ENCODE results near the gene ADCY5. TPM values are rescaled to one million over a fixed set of nuclear protein-coding genes. Genes with fewer than 3 reads are reported as not detected.

Gene ADCY5
- total RNA-seq, 4 donors from 2014 or later: 119 to 251 (median 185) TPM

DNA sequence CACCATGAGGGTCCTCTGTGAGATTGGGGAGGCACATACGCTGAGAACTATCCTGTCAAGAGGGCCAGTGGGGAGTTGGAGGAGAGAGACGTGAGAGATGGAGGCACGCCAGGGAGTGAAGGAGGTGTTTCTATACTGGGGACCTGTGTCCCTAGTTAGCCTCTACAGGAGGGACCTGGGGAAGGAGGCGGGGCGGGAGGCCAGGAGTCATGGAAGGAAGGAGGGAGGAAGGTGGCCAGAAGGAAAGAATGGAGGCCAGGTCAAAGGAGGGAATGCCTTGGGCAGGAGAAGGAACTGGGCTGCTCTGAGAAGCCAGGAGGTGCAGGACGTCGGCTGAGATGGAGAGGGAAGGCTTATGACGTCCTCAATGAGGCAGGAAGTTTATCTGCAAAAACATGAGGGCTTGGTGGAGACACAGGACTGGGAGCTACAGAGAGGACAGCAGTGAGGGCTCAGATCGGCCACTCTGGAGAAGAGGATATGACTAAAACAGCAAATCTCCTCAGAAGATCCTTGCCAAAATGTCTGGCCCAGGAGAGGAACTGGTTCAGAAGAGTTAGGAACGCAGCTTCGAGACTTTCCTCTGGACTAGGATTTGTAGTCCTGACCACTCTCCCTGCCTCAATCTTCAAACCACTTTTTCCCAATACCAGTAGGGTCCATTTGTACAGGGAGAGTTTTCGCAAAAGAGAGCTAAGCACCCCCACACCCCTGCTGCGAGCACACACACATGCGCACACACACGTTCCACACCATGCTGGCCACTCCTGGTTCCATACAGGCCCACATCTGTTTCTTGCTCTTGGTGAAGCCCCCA is 59.9 kb downstream of the ADCY5 start:
- H3K4me3 ChIP-seq: no peak overlapping the region
- H3K36me3 ChIP-seq: no peaks in the 10 kb centered on the region
- H3K27me3 ChIP-seq: no peaks in the 10 kb centered on the region
- peak overlapping the region; percentile 92 to 99 (median 92) for H3K27ac ChIP-seq
- peaks cover 33 to 100% (median 56%) of the 10 kb centered on the region in 3 donors for H3K4me1 ChIP-seq
- TF ChIP-seq CTCF (IDR thresholded peaks at IDR 0.05): no peak
- no peak for TF ChIP-seq POLR2AphosphoS5 (IDR thresholded peaks at IDR 0.05)
- peak; percentile 46 for TF ChIP-seq EP300 (IDR thresholded peaks at IDR 0.05)
- TF ChIP-seq POLR2A (IDR thresholded peaks at IDR 0.05): no peak
- H3K9me3 ChIP-seq: no peaks in the 10 kb centered on the region
- 46 to 54% methylated on average over 14 to 15 of the region's 15 CpGs for WGBS, 2 donors (ENCODE audit: low coverage in 1 of 2)
- ATAC-seq: no peak

GRCh38 chr3:123388042-123388441 is 60.8 kb downstream of the ADCY5 start:
- Histone ChIP-seq H3K27me3 (no peaks in the 10 kb centered on the region), H3K4me1 (peaks cover 26 to 100% (median 56%) of the 10 kb centered on the region in 3 donors), H3K36me3 (no peaks in the 10 kb centered on the region), H3K27ac (peak overlapping the region; percentile 92 to 99 (median 92)), H3K9me3 (no peaks in the 10 kb centered on the region), H3K4me3 (no peak overlapping the region)
- no peak for ATAC-seq
- 30 to 52% methylated on average over 8 of the region's 8 CpGs for WGBS, 2 donors (ENCODE audit: low coverage in 1 of 2)
- no peak for TF ChIP-seq EP300 (IDR thresholded peaks at IDR 0.05)
- TF ChIP-seq POLR2AphosphoS5 (IDR thresholded peaks at IDR 0.05): peak; percentile 4

GRCh38 chr3:123387532-123387931 is 61.4 kb downstream of the ADCY5 start:
- ATAC-seq: no peak
- H3K9me3 ChIP-seq: no peaks in the 10 kb centered on the region
- H3K27me3 ChIP-seq: no peaks in the 10 kb centered on the region
- H3K27ac ChIP-seq: peak overlapping the region; percentile 92 to 99 (median 92)
- peak; percentile 69 for TF ChIP-seq POLR2AphosphoS5 (IDR thresholded peaks at IDR 0.05)
- TF ChIP-seq CTCF (IDR thresholded peaks at IDR 0.05): no peak
- TF ChIP-seq EP300 (IDR thresholded peaks at IDR 0.05): no peak
- no peak for TF ChIP-seq POLR2A (IDR thresholded peaks at IDR 0.05)
- H3K4me1 ChIP-seq: peaks cover 22 to 100% (median 56%) of the 10 kb centered on the region in 3 donors
- no peaks in the 10 kb centered on the region for H3K36me3 ChIP-seq
- no peak overlapping the region for H3K4me3 ChIP-seq
- WGBS, 2 donors (ENCODE audit: low coverage in 1 of 2): 22 to 43% methylated on average over 3 of the region's 3 CpGs

DNA sequence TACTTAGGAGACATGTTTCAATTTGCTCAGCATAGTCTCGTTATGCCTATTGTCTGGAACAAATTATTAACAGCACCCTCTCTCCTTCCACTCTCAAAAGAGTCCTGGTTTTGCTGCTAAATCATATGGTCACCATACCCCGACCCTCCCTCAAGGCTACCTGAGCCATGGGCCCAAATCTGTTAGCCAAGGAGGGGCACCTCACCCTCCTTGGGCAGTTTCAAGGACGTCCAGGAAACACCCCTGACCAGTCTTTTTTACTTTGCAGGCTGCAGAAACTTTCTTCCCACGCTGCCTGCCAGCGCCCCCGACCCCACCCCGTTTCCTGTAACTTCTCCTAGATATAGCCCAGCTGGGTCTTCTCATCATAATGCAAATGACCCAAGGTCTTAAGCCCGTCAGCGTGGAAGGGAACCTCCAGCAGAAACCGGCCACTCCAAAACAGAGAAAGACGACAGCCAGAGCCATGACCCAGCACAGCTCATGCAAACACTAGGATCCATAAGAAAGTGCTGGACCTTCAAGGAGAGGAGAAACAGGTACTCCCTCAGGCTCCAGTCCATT is 62.3 kb downstream of the ADCY5 start:
- ATAC-seq: no peak
- no peak overlapping the region for H3K4me3 ChIP-seq
- H3K36me3 ChIP-seq: no peaks in the 10 kb centered on the region
- TF ChIP-seq EP300 (IDR thresholded peaks at IDR 0.05) (no peak), POLR2AphosphoS5 (IDR thresholded peaks at IDR 0.05) (peak; percentile 34)
- peak overlapping the region; percentile 92 to 99 (median 92) for H3K27ac ChIP-seq
- WGBS, 2 donors (ENCODE audit: low coverage in 1 of 2): 10 to 24% methylated on average over 4 to 11 of the region's 11 CpGs
- peaks cover 22 to 100% (median 54%) of the 10 kb centered on the region in 3 donors for H3K4me1 ChIP-seq
- H3K9me3 ChIP-seq: no peaks in the 10 kb centered on the region
- H3K27me3 ChIP-seq: no peaks in the 10 kb centered on the region

- Histone ChIP-seq H3K27me3 (no peaks in the 10 kb centered on the region), H3K4me1 (peaks cover 19 to 100% (median 50%) of the 10 kb centered on the region in 3 donors), H3K9me3 (no peaks in the 10 kb centered on the region), H3K4me3 (no peak overlapping the region), H3K27ac (peak overlapping the region; percentile 92 to 99 (median 92)), H3K36me3 (no peaks in the 10 kb centered on the region)
- TF ChIP-seq CTCF (IDR thresholded peaks at IDR 0.05) (no peak), POLR2AphosphoS5 (IDR thresholded peaks at IDR 0.05) (peak; percentile 86)
- 20 to 28% methylated on average over 5 to 7 of the region's 8 CpGs for WGBS, 2 donors (ENCODE audit: low coverage in 1 of 2)
- peak; percentile 45 for ATAC-seq
Observed at GRCh38 chr3:123385981-123386380, 62.9 kb downstream of the ADCY5 start.
